GDM1 (cell line): Measurements from ENCODE around the gene MVD.

Source experiments
- DNase-seq: peaks from one replicate; lab custom pipeline; 2025; lab: John Stamatoyannopoulos, UW

MVD gene

DNA sequence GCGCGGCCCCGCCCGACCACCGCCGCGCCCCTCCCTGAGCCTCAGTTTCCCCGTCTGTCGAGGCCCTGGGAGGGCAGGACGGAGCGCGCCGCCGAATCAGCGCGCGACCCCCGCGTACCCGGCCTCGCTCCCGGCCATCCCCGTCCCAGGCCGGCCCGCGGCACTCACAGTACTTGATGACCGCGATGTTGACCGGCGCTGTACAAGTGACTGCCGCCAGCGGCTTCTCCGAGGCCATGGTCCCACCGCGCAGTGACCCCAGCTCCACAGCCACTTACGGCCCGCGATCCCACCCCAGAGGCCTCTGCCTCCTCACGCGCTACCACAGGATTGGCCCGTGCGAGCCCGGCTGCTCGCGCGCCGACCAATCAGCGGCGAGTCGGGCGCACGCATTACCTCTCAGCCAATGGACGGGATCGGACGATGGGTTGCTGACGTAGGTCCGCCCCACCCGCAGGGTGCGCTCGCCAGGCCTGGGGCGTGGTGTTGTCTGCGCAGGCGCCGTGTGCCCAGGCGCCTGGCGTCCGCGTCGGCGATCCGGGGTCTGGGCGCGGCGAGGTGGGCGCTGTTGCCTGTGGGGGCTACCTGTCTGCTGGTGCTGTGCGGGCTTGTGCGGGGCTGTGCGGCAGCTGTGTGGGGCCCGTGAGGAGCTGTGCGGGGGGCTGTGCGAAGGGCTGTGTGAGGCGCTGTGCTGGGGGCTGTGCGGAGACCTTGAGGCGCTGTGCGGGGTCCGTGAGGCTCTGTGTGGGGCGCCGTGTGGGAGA, at the start of gene MVD:
TSS of gene MVD (minus strand) at position 249 of the 764 bp plus-strand sequence. CDS start at position 238, 11 bp downstream.
- DNase-seq = peak; percentile 97

DNA sequence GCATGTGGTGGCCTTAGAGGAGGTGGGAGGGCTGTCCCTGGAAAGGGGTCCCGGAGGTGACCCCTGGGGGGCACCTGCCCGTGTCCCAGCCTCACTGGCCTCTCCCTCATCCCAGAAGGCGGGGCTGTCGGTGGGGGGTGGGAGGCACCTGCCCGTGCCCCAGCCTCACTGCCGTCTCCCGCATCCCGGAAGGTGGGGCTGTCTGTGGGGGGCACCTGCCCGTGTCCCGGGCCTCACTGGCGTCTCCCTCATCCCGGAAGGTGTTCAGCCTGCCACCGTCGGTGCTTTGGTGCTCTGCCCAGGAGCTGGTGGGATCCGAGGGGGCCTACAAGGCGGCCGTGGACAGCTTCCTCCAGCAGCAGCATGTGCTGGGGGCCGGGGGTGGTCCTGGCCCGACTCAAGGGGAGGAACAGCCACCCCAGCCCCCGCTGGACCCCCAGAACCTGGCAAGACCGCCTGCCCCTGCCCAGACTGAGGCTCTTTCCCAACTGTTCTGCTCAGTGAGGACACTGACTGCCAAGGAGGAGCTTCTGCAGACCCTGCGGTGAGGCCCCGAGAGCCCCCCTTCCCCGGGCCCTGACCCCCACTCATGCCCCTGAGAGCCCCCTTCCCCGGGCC, 49.6 kb upstream of the MVD start:
- no peak for DNase-seq

GRCh38 chr16:88711750-88712340, 49.0 kb upstream of the MVD start:
- no peak for DNase-seq

DNA sequence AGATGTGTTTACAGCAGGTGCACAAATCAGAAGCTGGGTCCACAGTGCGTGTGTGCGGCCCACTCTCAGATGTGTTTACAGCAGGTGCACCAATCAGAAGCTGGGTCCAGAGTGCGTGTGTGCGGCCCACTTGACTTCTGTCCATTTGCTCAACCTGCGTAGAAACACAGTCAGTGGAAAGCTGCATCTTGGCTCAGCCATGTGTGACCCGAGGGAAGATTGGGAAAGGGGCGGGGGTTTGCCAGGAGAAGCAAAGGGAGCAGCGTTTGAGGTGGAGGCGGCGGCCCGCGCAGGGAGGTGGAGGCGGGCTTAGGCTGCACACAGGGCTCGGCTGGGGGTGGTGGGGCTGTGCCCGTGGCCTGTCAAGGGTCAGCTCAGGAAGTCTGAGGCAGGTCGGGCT, 47.7 kb upstream of the MVD start:
- DNase-seq = no peak

GRCh38 chr16:88706965-88707826, 44.3 kb upstream of the MVD start:
- DNase-seq = no peak

DNA sequence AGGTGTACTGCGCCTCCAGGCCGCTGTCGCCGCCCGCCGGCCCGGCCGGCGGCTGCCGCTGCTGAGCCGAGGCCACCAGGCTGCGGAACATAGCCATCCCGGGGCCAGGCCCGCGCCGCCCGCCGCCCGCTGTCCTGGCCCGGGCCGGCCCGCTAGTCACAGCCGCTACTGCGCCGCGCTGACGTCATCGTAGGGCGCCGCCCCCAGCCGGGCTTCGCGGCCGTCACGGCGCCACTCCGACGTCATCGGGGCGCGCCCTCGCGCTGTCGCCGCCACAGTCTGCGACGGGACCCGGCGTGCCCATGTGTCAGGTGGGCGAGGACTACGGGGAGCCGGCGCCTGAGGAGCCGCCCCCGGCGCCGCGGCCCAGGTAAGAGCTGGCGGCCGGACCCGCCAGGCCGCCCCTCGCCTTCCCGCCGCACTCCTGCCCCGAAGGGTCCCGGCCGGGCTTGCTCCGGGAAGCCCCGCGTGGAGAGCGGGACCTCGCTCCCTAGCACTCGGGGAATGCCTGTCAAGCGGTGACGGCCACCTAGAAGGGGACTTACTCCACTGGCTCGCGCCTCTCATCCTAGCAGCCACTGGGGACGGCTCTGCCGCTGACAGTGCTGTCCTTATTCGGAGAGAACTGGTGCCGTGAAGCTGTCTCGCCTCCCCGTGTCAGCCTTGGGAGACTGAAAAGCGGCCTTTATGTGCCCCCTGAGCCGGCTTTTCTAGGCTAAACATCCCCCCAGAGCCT, 43.5 kb upstream of the MVD start, which contains the start of the genes CTU2 and RNF166:
TSS of gene CTU2 (plus strand) at position 275 of the 736 bp plus-strand sequence. CDS start at position 303, 28 bp downstream.
TSS of gene RNF166 (minus strand) at position 180 of the 736 bp plus-strand sequence. CDS start at position 97, 83 bp downstream.
- peak; percentile 84 for DNase-seq

DNA sequence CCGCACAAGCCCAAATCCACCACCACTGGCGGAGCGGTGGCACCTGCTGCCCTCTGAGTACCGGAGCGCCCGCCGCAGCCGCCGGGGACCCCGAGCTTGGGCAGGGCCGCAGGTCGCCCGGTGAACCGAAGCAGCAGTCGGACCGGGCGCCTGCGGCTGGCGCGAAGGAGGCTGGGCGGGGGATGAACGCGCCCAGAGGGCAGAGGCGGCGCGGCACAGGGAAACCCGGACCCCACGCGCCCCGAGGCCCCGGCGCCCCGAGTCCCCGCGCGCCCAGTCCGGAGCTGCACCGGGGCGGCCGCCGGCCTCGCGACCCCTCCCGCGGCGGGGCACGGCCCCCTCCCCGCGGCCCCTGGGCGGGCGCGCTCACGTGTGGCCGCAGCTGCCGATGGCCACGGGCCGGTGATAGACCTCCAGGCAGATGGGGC, 42.9 kb upstream of the MVD start:
- DNase-seq = no peak

DNA sequence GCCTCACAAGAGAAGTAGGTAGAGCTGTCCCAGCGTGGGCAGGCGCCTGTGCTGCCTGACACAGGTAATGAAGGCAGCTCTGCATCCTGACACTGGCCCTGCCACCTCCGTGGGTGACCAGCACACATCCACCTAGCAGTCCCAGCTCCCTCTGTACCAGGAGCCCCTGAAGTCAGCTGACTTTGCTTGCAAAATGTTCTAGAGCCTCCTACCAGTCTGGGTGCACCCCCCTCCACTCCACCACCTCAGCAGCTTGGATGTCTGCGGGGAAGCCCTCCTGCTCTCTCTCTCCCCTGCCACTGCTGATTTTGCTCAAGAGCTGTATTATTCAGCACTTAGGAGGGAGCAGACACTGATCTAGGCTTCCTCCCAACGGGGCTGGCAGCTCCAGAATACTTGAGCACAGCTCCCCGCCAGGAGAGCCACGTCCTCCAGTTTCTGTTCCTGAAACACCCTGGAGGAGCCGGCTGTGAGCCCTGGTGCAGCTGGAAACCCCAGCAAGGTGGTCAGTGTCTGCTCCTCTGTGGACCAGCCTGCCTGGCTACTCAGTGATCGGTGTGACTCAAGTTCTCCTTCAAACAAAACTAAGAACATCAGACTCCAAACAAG, 42.3 kb upstream of the MVD start:
- no peak for DNase-seq

- peak; percentile 89 for DNase-seq
Measured at GRCh38 chr16:88703486-88704309, 40.8 kb upstream of the MVD start.

- DNase-seq = no peak
Measured at GRCh38 chr16:88702371-88703210, 39.7 kb upstream of the MVD start.

GRCh38 chr16:88701581-88702370, 38.9 kb upstream of the MVD start:
- no peak for DNase-seq

GRCh38 chr16:88700636-88701482, 38.0 kb upstream of the MVD start:
- peak; percentile 96 for DNase-seq

- no peak for DNase-seq
Measured at GRCh38 chr16:88700322-88700635, 37.4 kb upstream of the MVD start.

DNA sequence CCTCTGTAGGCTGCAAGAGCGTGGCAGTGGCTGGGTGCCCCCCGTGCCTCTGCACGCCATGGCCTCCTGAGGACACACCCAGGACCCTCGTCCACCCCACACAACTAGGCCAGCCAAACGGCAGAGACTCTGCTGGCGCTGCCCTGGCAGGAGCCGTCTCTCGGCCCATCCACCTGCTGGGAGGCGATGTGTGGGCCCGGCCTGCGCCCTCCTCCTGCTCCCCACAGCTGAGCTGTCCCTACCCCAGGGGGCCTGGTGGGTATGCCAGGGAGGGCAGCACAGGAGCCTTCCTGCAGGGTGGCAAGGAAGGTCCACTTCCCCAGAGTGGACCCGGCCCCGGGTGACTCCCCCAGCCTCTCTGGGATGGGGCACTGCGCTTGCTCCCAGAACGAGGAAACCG, 36.3 kb upstream of the MVD start:
- DNase-seq = no peak

DNA sequence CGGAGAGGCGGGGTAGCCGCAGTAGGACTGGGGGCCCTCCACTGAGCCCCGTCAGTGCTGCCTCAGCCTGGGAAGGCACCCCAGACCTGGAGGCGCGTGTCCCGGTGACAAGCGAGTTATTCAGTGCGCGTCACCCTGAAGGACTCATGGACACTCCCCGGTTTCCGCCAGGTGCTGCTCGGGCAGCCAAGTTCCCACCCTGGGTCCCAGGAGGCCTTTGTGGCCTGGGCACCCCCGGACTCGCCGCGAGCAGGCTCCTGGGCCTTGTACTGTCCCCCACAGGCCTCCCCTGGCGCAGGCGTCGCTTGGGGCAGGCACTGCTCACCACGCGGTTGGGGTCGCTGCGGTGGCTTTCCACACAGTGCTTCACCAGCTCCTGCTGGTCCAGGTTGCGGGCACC, 35.8 kb upstream of the MVD start:
- no peak for DNase-seq

GRCh38 chr16:88697831-88698615, 35.1 kb upstream of the MVD start:
- DNase-seq = no peak
